ENCODE data around the gene CCDC78. TPM values are rescaled to one million over a fixed set of nuclear protein-coding genes. Genes with fewer than 3 reads are reported as not detected.
A peak's percentile ranks its signal among the peaks of the same experiment; 100 is the strongest.

Gene CCDC78
- polyA plus RNA-seq, 1 donor from 2014 or later: 10.7 TPM

DNA sequence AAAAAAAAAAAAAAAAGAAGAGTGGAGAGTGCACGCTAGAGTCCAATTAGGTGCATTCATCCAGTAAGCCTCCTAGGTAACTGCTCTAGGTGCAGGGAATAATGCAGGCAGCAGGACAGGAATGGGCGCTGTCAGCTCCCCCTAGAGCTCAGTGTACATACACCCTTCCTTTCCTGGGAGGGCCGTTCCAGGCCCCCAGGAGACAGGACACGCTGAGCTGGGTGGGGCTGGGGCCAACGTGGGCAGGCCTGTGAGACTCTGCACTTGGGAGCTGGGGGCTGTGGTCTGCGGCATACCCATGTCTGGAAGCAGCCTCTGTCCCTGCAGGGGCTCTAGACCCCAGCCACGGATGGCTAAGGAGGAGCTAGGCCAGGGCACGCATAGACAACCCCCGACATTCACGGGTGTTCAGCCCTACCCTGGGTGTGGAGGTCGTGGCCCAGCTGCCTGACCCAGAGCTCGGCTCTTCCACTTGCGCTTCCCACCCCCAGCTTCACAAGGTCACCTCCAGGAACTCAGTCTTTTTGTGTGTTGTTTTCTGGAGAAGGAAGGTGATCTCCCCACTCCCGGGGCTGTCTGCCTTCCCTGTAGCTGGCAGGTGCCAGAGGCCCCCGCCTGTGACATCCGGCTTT lies 6.3 kb downstream of the CCDC78 start:
- H3K4me3 ChIP-seq (ENCODE audit: low read length): peak overlapping the region; percentile 95
- H3K27ac ChIP-seq (ENCODE audit: low read length): peak overlapping the region; percentile 89
- H3K27me3 ChIP-seq (ENCODE audit: insufficient read depth, low read depth, low read length): no peaks in the 10 kb centered on the region
- no peaks in the 10 kb centered on the region for H3K9me3 ChIP-seq (ENCODE audit: low read length)
- peak overlapping the region; percentile 2 for H2AFZ ChIP-seq (ENCODE audit: low read depth, low read length)
- TF ChIP-seq, protein P1, sequence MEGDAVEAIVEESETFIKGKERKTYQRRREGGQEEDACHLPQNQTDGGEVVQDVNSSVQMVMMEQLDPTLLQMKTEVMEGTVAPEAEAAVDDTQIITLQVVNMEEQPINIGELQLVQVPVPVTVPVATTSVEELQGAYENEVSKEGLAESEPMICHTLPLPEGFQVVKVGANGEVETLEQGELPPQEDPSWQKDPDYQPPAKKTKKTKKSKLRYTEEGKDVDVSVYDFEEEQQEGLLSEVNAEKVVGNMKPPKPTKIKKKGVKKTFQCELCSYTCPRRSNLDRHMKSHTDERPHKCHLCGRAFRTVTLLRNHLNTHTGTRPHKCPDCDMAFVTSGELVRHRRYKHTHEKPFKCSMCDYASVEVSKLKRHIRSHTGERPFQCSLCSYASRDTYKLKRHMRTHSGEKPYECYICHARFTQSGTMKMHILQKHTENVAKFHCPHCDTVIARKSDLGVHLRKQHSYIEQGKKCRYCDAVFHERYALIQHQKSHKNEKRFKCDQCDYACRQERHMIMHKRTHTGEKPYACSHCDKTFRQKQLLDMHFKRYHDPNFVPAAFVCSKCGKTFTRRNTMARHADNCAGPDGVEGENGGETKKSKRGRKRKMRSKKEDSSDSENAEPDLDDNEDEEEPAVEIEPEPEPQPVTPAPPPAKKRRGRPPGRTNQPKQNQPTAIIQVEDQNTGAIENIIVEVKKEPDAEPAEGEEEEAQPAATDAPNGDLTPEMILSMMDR (IDR thresholded peaks at IDR 0.05; ENCODE audit: poor library complexity, severe bottlenecking): peak; percentile 54
- no peak for TF ChIP-seq MXI1 (conservative IDR thresholded peaks at IDR 0.05; ENCODE audit: poor library complexity, severe bottlenecking)
- H4K20me1 ChIP-seq (ENCODE audit: insufficient read depth): no peaks in the 10 kb centered on the region
- H3K36me3 ChIP-seq (ENCODE audit: insufficient read depth, low read length): no peaks in the 10 kb centered on the region
- peak overlapping the region; percentile 96 for H3K4me2 ChIP-seq (ENCODE audit: low read length)
- H3K9me2 ChIP-seq (ENCODE audit: insufficient read depth, low read length): no peaks in the 10 kb centered on the region
- peak overlapping the region; percentile 90 for H3K9ac ChIP-seq (ENCODE audit: low read length)
- no peaks in the 10 kb centered on the region for H3F3A ChIP-seq (ENCODE audit: insufficient read depth, low read length, poor library complexity, severe bottlenecking)
- peaks cover 10% of the 10 kb centered on the region for H3K79me2 ChIP-seq (replicated peaks; ENCODE audit: insufficient read depth, low read length)

DNA sequence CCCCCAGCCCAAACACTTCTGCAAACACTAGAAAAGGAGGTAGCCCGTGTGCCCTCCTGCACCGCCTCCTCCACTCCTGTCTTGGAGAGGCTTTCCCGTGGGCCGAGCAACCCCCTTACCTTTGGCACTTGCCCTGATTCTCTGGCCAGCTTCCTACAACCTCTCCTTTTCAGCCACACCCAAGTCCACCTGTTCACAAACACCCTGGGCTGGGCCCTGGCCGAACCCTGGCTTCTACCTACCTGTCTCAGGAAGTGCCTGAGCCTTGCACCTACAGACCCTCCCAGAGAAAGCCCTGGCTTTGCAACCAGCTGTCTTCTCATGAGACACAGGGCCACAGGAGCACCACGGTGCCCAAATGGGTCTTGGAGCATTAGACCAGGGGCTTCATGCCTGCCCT lies 7.3 kb downstream of the CCDC78 start:
- H3K9me3 ChIP-seq (ENCODE audit: low read length): no peaks in the 10 kb centered on the region
- no peak overlapping the region for H3K4me2 ChIP-seq (ENCODE audit: low read length)
- H2AFZ ChIP-seq (ENCODE audit: low read depth, low read length): no peak overlapping the region
- H3K27ac ChIP-seq (ENCODE audit: low read length): peak overlapping the region; percentile 89
- no peaks in the 10 kb centered on the region for H3K36me3 ChIP-seq (ENCODE audit: insufficient read depth, low read length)
- TF ChIP-seq, protein P1 (IDR thresholded peaks at IDR 0.05; ENCODE audit: poor library complexity, severe bottlenecking): no peak
- TF ChIP-seq TAF1 (IDR thresholded peaks at IDR 0.05; ENCODE audit: low read depth): no peak
- TF ChIP-seq MXI1 (conservative IDR thresholded peaks at IDR 0.05; ENCODE audit: poor library complexity, severe bottlenecking): no peak
- TF ChIP-seq, protein P2, sequence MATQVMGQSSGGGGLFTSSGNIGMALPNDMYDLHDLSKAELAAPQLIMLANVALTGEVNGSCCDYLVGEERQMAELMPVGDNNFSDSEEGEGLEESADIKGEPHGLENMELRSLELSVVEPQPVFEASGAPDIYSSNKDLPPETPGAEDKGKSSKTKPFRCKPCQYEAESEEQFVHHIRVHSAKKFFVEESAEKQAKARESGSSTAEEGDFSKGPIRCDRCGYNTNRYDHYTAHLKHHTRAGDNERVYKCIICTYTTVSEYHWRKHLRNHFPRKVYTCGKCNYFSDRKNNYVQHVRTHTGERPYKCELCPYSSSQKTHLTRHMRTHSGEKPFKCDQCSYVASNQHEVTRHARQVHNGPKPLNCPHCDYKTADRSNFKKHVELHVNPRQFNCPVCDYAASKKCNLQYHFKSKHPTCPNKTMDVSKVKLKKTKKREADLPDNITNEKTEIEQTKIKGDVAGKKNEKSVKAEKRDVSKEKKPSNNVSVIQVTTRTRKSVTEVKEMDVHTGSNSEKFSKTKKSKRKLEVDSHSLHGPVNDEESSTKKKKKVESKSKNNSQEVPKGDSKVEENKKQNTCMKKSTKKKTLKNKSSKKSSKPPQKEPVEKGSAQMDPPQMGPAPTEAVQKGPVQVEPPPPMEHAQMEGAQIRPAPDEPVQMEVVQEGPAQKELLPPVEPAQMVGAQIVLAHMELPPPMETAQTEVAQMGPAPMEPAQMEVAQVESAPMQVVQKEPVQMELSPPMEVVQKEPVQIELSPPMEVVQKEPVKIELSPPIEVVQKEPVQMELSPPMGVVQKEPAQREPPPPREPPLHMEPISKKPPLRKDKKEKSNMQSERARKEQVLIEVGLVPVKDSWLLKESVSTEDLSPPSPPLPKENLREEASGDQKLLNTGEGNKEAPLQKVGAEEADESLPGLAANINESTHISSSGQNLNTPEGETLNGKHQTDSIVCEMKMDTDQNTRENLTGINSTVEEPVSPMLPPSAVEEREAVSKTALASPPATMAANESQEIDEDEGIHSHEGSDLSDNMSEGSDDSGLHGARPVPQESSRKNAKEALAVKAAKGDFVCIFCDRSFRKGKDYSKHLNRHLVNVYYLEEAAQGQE (IDR thresholded peaks at IDR 0.05; ENCODE audit: borderline replicate concordance): no peak
- no peak for TF ChIP-seq RAD21 (conservative IDR thresholded peaks at IDR 0.05)
- TF ChIP-seq SMC3 (conservative IDR thresholded peaks at IDR 0.05; ENCODE audit: poor library complexity): no peak
- no peak for TF ChIP-seq EP300 (conservative IDR thresholded peaks at IDR 0.05; ENCODE audit: poor library complexity, severe bottlenecking)
- TF ChIP-seq POLR2AphosphoS5 (IDR thresholded peaks at IDR 0.05): no peak
- TF ChIP-seq EZH2 (IDR thresholded peaks at IDR 0.05; ENCODE audit: borderline replicate concordance, insufficient read depth, low read length, poor library complexity, severe bottlenecking): no peak
- H3F3A ChIP-seq (ENCODE audit: insufficient read depth, low read length, poor library complexity, severe bottlenecking): no peaks in the 10 kb centered on the region
- no peaks in the 10 kb centered on the region for H4K20me1 ChIP-seq (ENCODE audit: insufficient read depth)
- H3K9ac ChIP-seq (ENCODE audit: low read length): peak overlapping the region; percentile 90
- H3K9me2 ChIP-seq (ENCODE audit: insufficient read depth, low read length): no peaks in the 10 kb centered on the region
- peak overlapping the region; percentile 95 for H3K4me3 ChIP-seq (ENCODE audit: low read length)
- no peaks in the 10 kb centered on the region for H3K27me3 ChIP-seq (ENCODE audit: insufficient read depth, low read depth, low read length)
- H3K79me2 ChIP-seq (replicated peaks; ENCODE audit: insufficient read depth, low read length): peaks cover 10% of the 10 kb centered on the region

Data from neural cell (in vitro differentiated cells).